Lower leg skin (tissue), 4 donors: Measurements from ENCODE around the gene ZNF728. TPM values are rescaled to one million over a fixed set of nuclear protein-coding genes. Genes with fewer than 3 reads are reported as not detected.
"Not testable (repeated sequence)": the region's sequence is repeated elsewhere in the genome, so short reads cannot be mapped to it uniquely, and the experiment has no call there.

ENCODE experiments used
- DNase-seq, 2 donors: peaks; one replicate each; pipeline ENCODE4 v3.0.0-alpha.2; 2019; ENCODE audit warnings: low spot score in 2 of 2
- H3K4me3 ChIP-seq: fragments of 200-600 bp; sonication (generic); 2 replicates; pipeline ENCODE4 v1.5.1; 2017; ENCODE audit warnings: mild to moderate bottlenecking, low read depth; ENCODE audit not compliant: poor library complexity, severe bottlenecking
- CTCF ChIP-seq, 3 donors: fragments of 450-650 bp; IDR thresholded peaks; one replicate each; pipeline ENCODE4 v1.5.1; 2016; ENCODE audit warnings: antibody characterized with exemption in 3 of 3, mild to moderate bottlenecking in 3 of 3, moderate library complexity in 2 of 3
- POLR2A ChIP-seq, 2 donors: fragments of 450-650 bp; IDR thresholded peaks; one replicate each; pipeline ENCODE4 v1.6.1; 2016 to 2017; ENCODE audit warnings: antibody characterized with exemption in 2 of 2, mild to moderate bottlenecking in 1 of 2, moderate library complexity in 1 of 2
- WGBS, 2 donors: methylation state at CpG; one replicate each; pipeline ENCODE4 v1.1.5; 2018; 5-methylcytosine and 5-hydroxymethylcytosine counted together
- intact Hi-C: fragments of 100-400 bp; cut with DNase I; formaldehyde crosslinking; loops from one replicate; pipeline ENCODE4 v1.15.0; 2023; ENCODE audit warnings: low total_unique reads
- total RNA-seq, 4 donors: library from RNA; depleted of rRNA; stranded (reverse); fragments of >200 nt; gene quantifications; one replicate each; pipeline ENCODE4 v1.1.0, GENCODE V29; 2016

ZNF728 gene
- total RNA-seq, 4 donors from 2014 or later, result 0.42 to 0.59 TPM; not detected in 2

DNA sequence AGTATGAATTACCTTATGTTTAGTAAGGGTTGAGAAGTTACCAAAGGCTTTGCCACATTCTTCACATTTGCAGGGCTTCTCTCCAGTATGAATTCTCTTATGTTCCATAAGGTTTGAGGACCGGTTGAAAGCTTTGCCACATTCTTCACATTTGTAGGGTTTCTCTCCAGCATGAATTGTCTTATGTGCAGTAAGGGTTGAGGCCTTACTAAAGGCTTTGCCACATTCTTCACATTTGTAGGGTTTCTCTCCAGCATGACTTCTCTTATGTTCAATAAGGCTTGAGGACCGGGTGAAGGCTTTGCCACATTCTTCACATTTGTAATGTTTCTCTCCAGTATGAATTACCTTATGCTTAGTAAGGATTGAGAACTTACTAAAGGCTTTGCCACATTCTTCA, 26.7 kb downstream of the ZNF728 start:
- TF ChIP-seq POLR2A (IDR thresholded peaks at IDR 0.05), result no peak
- no peak for TF ChIP-seq CTCF (IDR thresholded peaks at IDR 0.05)
- intact Hi-C loops, result no loop called here
- DNase-seq, result no peak
- WGBS, 2 donors, result 85 to 87% methylated on average over 2 of the region's 2 CpGs
- no peak overlapping the region for H3K4me3 ChIP-seq

- H3K4me3 ChIP-seq, DNase-seq, intact Hi-C loops: not testable (repeated sequence)
- WGBS, 2 donors, result 69 to 72% methylated on average over 1 of the region's 1 CpG
Observed at GRCh38 chr19:22975546-22976136, 27.3 kb downstream of the ZNF728 start.

- 62 to 66% methylated on average over 5 of the region's 5 CpGs for WGBS, 2 donors
- intact Hi-C loops, result no loop called here
- no peak overlapping the region for H3K4me3 ChIP-seq
- no peak for DNase-seq
- TF ChIP-seq POLR2A (IDR thresholded peaks at IDR 0.05) (no peak), CTCF (IDR thresholded peaks at IDR 0.05) (no peak)
Observed at GRCh38 chr19:22945560-22945959, 57.4 kb downstream of the ZNF728 start.

DNA sequence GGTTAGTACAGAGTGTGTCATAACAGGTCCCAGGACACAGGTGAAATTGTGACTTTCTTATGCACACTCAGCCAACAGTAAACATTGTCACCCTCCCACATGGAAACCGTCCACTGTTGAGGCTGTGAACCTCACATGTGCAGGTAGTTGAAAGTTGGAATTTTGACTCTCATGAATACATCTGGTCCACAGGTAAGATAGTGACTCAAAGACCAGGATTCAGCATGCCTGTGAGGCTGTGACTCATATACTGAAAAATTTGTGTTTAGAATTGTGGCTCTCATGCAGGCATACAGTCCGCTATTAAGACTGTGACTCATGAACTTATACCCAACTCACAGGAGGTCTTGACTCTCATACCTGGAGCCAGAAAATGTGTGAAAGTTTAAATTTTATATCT, 67.8 kb downstream of the ZNF728 start:
- 87 to 89% methylated on average over 2 of the region's 2 CpGs for WGBS, 2 donors
- DNase-seq, result no peak
- no peak overlapping the region for H3K4me3 ChIP-seq
- TF ChIP-seq POLR2A (IDR thresholded peaks at IDR 0.05) (no peak), CTCF (IDR thresholded peaks at IDR 0.05) (no peak)
- intact Hi-C loops, result no loop called here

DNA sequence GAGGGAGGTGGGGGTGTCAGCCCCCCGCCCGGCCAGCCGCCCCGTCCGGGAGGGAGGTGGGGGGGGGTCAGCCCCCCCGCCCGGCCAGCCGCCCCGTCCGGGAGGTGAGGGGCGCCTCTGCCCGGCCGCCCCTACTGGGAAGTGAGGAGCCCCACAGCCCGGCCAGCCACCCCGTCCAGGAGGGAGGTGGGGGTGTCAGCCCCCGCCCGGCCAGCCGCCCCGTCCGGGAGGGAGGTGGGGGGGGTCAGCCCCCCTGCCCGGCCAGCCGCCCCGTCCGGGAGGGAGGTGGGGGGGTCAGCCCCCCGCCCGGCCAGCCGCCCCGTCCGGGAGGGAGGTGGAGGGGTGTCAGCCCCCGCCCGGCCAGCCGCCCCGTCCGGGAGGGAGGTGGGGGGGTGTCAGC, 75.4 kb downstream of the ZNF728 start:
- H3K4me3 ChIP-seq, intact Hi-C loops: not testable (repeated sequence)
- WGBS, 2 donors, result no CpG with 5 or more reads among the region's 34 CpGs

DNA sequence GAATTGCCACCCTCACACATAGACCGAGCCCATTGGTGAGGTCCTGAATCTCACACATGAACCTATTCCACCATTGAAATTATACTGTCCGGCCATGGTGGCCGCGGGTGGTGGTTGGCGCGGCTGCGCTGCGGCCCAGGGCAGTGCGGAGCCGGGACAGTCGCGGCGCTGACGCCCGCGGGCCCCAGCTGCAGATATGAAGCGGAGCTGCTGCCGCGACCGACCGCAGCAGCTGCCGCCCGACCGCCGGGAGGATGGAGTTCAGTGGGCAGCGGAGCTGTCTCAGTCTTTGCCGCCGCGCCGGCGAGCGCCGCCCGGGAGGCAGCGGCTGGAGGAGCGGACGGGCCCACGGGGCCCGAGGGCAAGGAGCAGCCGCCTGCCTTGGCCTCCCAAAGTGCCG, 77.8 kb downstream of the ZNF728 start:
- H3K4me3 ChIP-seq, intact Hi-C loops, DNase-seq: not testable (repeated sequence)
- WGBS, 2 donors, result 93 to 97% methylated on average over 27 to 41 of the region's 41 CpGs

More for the DNA sequence above, 75.4 kb downstream of the ZNF728 start:
- DNase-seq, result not testable (repeated sequence)

Other genes with a start within 250 kb of the ZNF728 start
- under 1 TPM in 3 of 4 donors, not detected in 1; 0.04 to 0.12 (median 0.10) TPM for gene ZNF99, start 219.0 kb downstream of the ZNF728 start, total RNA-seq
- not detected for gene ZNF723, start 170.9 kb downstream of the ZNF728 start, total RNA-seq
- gene ZNF730, start 113.8 kb upstream of the ZNF728 start, total RNA-seq, result 1 to 10 TPM in 1 of 4 donors, not detected in 3; 1.1 TPM
- 1 to 10 TPM in 3 of 4 donors, under 1 TPM in 1; 0.53 to 2.2 (median 1.4) TPM for gene ZNF724, start 247.2 kb upstream of the ZNF728 start, total RNA-seq